CD4-positive, alpha-beta T cell treated with Interleukin-1 beta for 1 hour (primary cell): ENCODE measurements around the gene MS4A5.
A peak's percentile ranks its signal among the peaks of the same experiment; 100 is the strongest.

Experiments used
- DNase-seq, 2 donors: peaks; one replicate each; pipeline ENCODE4 v3.0.0-alpha.2; 2020 to 2022

The MS4A5 gene

GRCh38 chr11:60485987-60486386 lies 56.6 kb downstream of the MS4A5 start:
- peak; percentile 28 to 52 for DNase-seq

DNA sequence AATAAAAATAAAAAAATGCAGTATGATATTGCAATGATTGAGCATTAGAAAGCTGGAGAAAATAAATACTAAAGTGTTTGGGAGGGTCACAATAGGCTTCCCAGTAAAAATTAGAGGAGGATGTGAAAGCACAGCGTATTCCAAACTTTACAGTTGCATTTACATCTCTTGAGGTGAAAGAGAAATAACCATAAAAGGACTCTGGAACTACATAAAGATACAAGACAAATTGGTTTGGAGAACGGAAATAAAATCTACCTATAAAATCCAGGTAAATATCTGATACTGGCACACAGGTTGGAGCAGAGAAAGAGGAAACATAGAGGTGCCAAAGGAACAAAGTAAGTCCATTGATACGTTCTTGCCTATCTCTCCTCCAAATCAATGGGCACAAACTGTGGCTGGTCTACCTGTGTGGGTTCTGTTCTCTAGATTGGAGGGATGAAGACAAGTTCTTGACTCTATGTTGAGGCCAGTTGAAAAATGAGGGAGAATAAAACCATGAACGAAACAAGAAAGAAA lies 63.2 kb downstream of the MS4A5 start, which contains the start of gene MS4A12:
Gene MS4A12, plus strand, starts transcription at position 291 of the 522 bp plus-strand sequence. CDS start 4,541 bp downstream, outside the sequence.
- DNase-seq = no peak

DNA sequence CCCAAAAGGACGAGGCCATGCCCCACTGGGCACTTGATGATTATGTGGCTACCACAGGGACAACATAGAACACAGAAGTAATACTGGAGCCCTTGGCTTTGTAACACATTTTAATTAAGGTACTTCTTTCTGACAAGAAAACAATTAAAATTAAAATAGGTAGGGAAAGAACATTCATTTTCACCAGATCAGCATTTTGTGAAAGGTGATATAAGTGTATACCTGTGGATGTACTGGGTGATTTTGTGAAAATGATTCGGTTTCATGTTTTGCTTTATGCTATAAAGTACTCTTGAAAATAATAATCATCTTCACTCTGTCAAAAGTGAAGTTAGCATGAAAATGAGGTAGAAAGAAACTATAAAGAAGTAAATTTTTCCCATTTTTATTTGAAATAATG lies 64.1 kb downstream of the MS4A5 start:
- DNase-seq = no peak
